Stimulated activated CD4-positive, alpha-beta T cell treated with anti-CD3 and anti-CD28 coated beads, Interleukin-12 subunit alpha, Interleukin-12 subunit beta, amount 100 ng/mL, for 48 hours (primary cell): ENCODE data around the gene PAX5.

Experiments used
- DNase-seq, 3 donors: peaks; one replicate each; pipeline ENCODE4 v3.0.0-alpha.2; 2020; ENCODE audit warnings: low read depth in 2 of 3, low spot score in 1 of 3

The PAX5 gene

GRCh38 chr9:36817160-36817834, 216.8 kb downstream of the PAX5 start:
- no peak for DNase-seq

GRCh38 chr9:36816371-36816770, 217.7 kb downstream of the PAX5 start:
- no peak for DNase-seq

GRCh38 chr9:36815566-36816348, 218.3 kb downstream of the PAX5 start:
- DNase-seq = no peak

- no peak for DNase-seq
These were observed 219.0 kb downstream of the PAX5 start for GRCh38 chr9:36815023-36815422.

- DNase-seq = no peak
These were observed 220.9 kb downstream of the PAX5 start for GRCh38 chr9:36813154-36813553.

GRCh38 chr9:36812556-36812955, 221.5 kb downstream of the PAX5 start:
- no peak for DNase-seq

GRCh38 chr9:36808251-36808650, 225.8 kb downstream of the PAX5 start:
- DNase-seq = no peak

GRCh38 chr9:36803961-36804360, 230.1 kb downstream of the PAX5 start:
- DNase-seq = no peak

- DNase-seq = no peak
These were observed 231.7 kb downstream of the PAX5 start for GRCh38 chr9:36802201-36802920.

GRCh38 chr9:36800455-36800854, 233.6 kb downstream of the PAX5 start:
- no peak for DNase-seq

- DNase-seq = no peak
These were observed 235.6 kb downstream of the PAX5 start for GRCh38 chr9:36798350-36799065.

GRCh38 chr9:36797471-36798220, 236.4 kb downstream of the PAX5 start:
- DNase-seq = no peak

GRCh38 chr9:36796671-36797419, 237.2 kb downstream of the PAX5 start:
- no peak for DNase-seq

GRCh38 chr9:36794461-36794860, 239.6 kb downstream of the PAX5 start:
- no peak for DNase-seq

GRCh38 chr9:36793277-36793676, 240.8 kb downstream of the PAX5 start:
- peak in 2 of 3 donors; percentile 4 to 6 for DNase-seq

- DNase-seq = no peak
These were observed 242.7 kb downstream of the PAX5 start for GRCh38 chr9:36791222-36791950.

GRCh38 chr9:36789886-36790285, 244.2 kb downstream of the PAX5 start:
- no peak for DNase-seq

- no peak for DNase-seq
These were observed 245.5 kb downstream of the PAX5 start for GRCh38 chr9:36788534-36788933.

- DNase-seq = no peak
These were observed 246.4 kb downstream of the PAX5 start for GRCh38 chr9:36787709-36788108.
